ENCODE measurements around the gene COL5A2.

COL5A2 gene

DNA sequence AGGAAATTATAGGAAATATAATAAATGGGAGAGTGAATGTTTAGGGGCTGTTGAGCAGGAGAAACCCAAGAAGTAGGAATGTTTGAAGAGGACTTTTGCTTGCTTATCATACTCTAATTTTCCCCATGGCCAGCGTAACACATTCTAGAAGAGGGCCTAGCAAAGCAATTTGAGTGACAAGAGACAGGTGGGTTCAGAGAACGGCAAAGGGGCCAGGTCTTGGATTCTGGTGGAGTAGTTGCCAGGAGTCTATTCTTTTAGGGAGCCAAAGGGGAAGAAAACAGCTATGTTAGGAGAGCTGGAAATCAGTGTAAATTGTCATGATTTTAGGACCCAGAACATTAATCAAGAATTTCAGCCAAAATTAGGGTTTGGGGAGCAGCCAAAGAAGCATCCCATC lies 96.5 kb downstream of the COL5A2 start:
- H3K27ac ChIP-seq (ENCODE audit: low read depth, low read length) = no peak overlapping the region
- no peak overlapping the region for H3K9ac ChIP-seq (ENCODE audit: low read length)
- H3K9me3 ChIP-seq (ENCODE audit: control insufficient read depth, insufficient read depth, low read depth, low read length) = no peaks in the 10 kb centered on the region
- no peaks in the 10 kb centered on the region for H3K4me1 ChIP-seq (ENCODE audit: control insufficient read depth, insufficient read depth, low read length)
- H3K36me3 ChIP-seq (ENCODE audit: control insufficient read depth, insufficient read depth, low read length) = peaks cover 19% of the 10 kb centered on the region
- H3K4me3 ChIP-seq (ENCODE audit: low read depth, low read length) = no peak overlapping the region
- H3K27me3 ChIP-seq (ENCODE audit: control insufficient read depth, insufficient read depth, low read length) = no peaks in the 10 kb centered on the region

DNA sequence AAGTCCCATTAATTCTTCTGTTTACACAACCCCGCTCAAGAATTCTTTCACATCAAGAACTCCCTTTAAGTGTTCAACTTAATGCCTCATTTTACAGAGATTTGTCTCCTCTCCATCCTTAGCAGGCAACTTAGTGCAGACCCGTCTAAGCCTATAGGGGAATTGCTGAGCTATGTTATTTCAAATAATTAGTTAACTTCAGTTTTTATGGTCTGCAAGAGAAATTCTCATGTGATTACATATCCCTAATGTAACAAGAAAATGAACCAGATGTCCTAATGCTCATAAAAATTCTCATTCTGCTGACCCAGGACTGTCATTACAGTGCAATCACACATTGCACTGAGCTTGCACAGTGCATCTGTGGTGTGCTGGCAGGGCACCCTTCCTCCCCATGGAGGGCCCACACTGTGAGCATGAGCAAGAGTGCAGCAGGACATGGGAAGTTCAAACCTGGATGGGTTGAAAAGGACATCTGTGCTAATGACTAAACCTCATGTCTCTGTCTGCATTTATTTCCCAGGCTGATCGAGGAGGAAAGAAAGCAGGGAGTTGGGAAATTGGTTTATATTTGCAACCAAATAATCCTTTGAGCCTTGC lies 97.1 kb downstream of the COL5A2 start:
- Histone ChIP-seq H3K9ac (ENCODE audit: low read length) (no peak overlapping the region), H3K27ac (ENCODE audit: low read depth, low read length) (no peak overlapping the region), H3K4me3 (ENCODE audit: low read depth, low read length) (no peak overlapping the region), H3K27me3 (ENCODE audit: control insufficient read depth, insufficient read depth, low read length) (no peaks in the 10 kb centered on the region), H3K4me1 (ENCODE audit: control insufficient read depth, insufficient read depth, low read length) (no peaks in the 10 kb centered on the region), H3K9me3 (ENCODE audit: control insufficient read depth, insufficient read depth, low read depth, low read length) (no peaks in the 10 kb centered on the region), H3K36me3 (ENCODE audit: control insufficient read depth, insufficient read depth, low read length) (peaks cover 19% of the 10 kb centered on the region)

DNA sequence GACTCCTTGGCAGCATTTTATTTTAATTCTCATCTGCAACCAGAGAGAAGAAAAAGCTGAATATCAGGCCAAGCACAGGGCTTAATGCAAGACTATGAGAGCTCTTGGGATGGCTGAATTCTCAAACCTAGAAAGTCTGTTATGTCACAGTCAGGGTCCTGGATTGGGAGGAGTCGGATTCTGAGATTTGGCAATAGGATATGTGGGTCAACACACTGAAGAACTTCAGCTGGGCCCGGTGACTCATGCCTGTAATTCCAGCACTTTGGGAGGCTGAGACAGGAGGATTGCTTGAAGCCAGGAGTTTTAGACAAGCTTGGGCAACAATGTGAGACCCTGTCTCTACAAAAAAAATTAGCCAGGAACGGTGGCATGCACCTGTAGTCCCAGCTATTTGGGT lies 103.0 kb downstream of the COL5A2 start:
- no peaks in the 10 kb centered on the region for H3K4me1 ChIP-seq (ENCODE audit: control insufficient read depth, insufficient read depth, low read length)
- H3K9me3 ChIP-seq (ENCODE audit: control insufficient read depth, insufficient read depth, low read depth, low read length) = no peaks in the 10 kb centered on the region
- H3K27ac ChIP-seq (ENCODE audit: low read depth, low read length) = no peak overlapping the region
- no peak overlapping the region for H3K9ac ChIP-seq (ENCODE audit: low read length)
- peaks cover 16% of the 10 kb centered on the region for H3K36me3 ChIP-seq (ENCODE audit: control insufficient read depth, insufficient read depth, low read length)
- no peak overlapping the region for H3K4me3 ChIP-seq (ENCODE audit: low read depth, low read length)
- H3K27me3 ChIP-seq (ENCODE audit: control insufficient read depth, insufficient read depth, low read length) = no peaks in the 10 kb centered on the region

DNA sequence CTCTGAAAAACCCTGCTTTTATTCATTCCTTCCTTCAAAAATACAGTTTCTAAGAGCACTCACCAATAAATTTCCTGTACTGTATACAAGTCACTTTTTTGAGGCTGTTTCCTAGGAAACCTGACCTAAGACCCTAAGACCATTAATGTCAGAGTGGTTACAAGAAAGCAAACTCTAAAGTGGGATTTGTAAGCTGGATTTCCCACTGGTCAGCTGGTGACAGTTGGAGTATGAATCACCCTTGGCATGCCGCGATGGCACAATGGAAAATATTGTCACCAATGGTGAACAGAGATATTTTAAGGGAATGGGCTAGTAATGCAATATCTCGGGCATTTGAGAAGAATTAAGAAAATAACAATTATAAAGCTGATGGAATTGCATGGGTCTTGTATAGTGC lies 103.4 kb downstream of the COL5A2 start:
- Histone ChIP-seq H3K4me1 (ENCODE audit: control insufficient read depth, insufficient read depth, low read length) (no peaks in the 10 kb centered on the region), H3K9me3 (ENCODE audit: control insufficient read depth, insufficient read depth, low read depth, low read length) (no peaks in the 10 kb centered on the region), H3K4me3 (ENCODE audit: low read depth, low read length) (no peak overlapping the region), H3K9ac (ENCODE audit: low read length) (no peak overlapping the region), H3K27me3 (ENCODE audit: control insufficient read depth, insufficient read depth, low read length) (no peaks in the 10 kb centered on the region), H3K36me3 (ENCODE audit: control insufficient read depth, insufficient read depth, low read length) (peaks cover 16% of the 10 kb centered on the region), H3K27ac (ENCODE audit: low read depth, low read length) (no peak overlapping the region)

DNA sequence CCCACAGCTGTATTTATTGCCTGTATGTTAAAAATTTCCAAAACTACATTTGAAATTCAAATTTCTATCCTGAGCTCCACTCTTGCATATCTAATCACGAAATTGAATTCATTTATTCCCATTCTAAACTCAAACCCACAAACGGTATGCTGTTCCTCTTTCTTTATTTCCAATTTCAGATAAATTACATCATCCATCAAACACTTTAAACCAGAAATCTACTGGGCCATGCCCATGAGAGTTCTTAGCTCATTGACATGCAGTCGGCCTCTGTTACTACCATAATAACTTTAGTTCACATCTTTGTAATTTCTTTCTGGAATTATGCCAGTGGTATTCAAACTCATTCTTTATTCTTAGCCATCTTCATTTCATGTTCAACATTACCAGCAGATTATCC lies 105.1 kb downstream of the COL5A2 start:
- Histone ChIP-seq H3K4me1 (ENCODE audit: control insufficient read depth, insufficient read depth, low read length) (no peaks in the 10 kb centered on the region), H3K9ac (ENCODE audit: low read length) (no peak overlapping the region), H3K36me3 (ENCODE audit: control insufficient read depth, insufficient read depth, low read length) (peaks cover 12% of the 10 kb centered on the region; the same call in 1 of the 2 replicates), H3K4me3 (ENCODE audit: low read depth, low read length) (no peak overlapping the region), H3K27ac (ENCODE audit: low read depth, low read length) (no peak overlapping the region), H3K9me3 (ENCODE audit: control insufficient read depth, insufficient read depth, low read depth, low read length) (no peaks in the 10 kb centered on the region), H3K27me3 (ENCODE audit: control insufficient read depth, insufficient read depth, low read length) (no peaks in the 10 kb centered on the region)

DNA sequence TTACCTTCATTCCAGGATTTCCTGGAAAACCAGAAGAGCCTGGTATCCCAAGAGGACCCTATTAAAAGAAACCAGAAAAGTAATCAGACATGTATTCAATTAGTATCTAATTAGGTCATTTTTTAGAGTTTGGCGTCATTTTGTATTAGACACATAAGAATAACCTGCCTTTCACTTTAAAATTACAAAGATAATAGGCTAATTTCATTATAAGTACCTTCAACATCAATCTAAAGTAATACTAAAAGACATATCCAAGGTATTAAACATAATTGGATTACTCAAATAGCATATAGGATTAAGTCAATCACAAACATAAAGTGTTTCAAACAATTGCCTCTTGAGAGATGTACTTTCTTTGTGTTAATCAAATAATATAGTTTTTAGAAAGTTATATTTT lies 107.5 kb downstream of the COL5A2 start:
- no peaks in the 10 kb centered on the region for H3K27me3 ChIP-seq (ENCODE audit: control insufficient read depth, insufficient read depth, low read length)
- no peaks in the 10 kb centered on the region for H3K9me3 ChIP-seq (ENCODE audit: control insufficient read depth, insufficient read depth, low read depth, low read length)
- no peak overlapping the region for H3K4me3 ChIP-seq (ENCODE audit: low read depth, low read length)
- H3K9ac ChIP-seq (ENCODE audit: low read length) = no peak overlapping the region
- H3K27ac ChIP-seq (ENCODE audit: low read depth, low read length) = no peak overlapping the region
- peaks cover 18% of the 10 kb centered on the region; the same call in 1 of the 2 replicates for H3K36me3 ChIP-seq (ENCODE audit: control insufficient read depth, insufficient read depth, low read length)
- H3K4me1 ChIP-seq (ENCODE audit: control insufficient read depth, insufficient read depth, low read length) = no peaks in the 10 kb centered on the region

DNA sequence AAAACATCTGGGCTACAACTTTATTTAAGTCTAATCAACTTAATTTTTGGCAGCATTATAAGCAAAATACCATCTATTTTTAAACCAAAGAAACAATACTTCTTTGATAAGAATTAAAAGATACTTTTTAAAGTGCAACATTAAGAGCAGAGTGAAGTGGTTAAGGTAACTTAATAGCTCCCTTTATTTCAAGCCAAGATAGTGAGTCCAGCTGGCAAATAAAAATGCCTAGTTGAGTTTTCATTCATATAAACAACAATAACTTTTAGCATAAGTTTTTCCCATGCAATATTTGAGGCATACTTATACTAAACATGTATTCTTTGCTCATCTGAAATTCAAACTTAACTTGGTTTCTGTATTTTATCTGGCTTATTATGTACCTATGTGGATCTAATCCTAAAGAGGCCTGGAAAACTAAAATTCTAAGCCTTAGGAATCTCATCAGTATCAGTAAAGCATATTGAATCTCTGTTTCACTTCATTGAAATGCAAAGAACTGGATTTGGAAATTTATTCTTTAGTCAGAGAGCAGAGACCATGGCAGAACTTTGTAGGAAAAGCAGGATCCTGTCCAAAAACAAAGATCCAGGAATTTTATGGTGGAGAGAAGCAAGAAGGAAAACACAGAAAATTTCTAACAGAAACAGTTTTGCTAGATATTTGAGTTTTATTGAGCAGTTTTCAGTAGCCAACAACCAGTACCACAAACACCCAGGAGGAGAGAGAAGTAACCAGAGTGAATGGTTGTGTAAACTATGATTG lies 109.5 kb downstream of the COL5A2 start:
- Histone ChIP-seq H3K4me3 (ENCODE audit: low read depth, low read length) (no peak overlapping the region), H3K27ac (ENCODE audit: low read depth, low read length) (no peak overlapping the region), H3K27me3 (ENCODE audit: control insufficient read depth, insufficient read depth, low read length) (no peaks in the 10 kb centered on the region), H3K9ac (ENCODE audit: low read length) (no peak overlapping the region), H3K36me3 (ENCODE audit: control insufficient read depth, insufficient read depth, low read length) (peaks cover 28% of the 10 kb centered on the region; the same call in 1 of the 2 replicates), H3K9me3 (ENCODE audit: control insufficient read depth, insufficient read depth, low read depth, low read length) (no peaks in the 10 kb centered on the region), H3K4me1 (ENCODE audit: control insufficient read depth, insufficient read depth, low read length) (no peaks in the 10 kb centered on the region)

DNA sequence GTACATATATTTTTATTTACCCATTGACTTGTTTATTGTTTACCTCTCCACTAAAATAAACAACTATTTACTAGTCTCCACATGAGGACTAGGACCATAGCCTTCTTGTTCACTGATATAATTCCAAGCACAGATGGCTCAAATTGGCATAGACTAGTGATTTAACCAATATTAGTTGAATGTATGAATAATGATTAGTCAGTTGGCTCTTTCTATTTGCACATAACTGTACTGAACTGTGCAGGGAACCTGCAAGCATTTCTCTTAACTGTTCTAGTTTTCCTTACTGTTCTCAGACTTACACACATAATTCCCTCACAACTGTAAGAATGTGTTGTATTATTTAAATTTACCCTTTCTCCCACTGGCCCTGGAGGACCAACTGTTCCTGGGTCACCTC lies 113.5 kb downstream of the COL5A2 start:
- Histone ChIP-seq H3K4me3 (ENCODE audit: low read depth, low read length) (no peak overlapping the region), H3K27me3 (ENCODE audit: control insufficient read depth, insufficient read depth, low read length) (no peaks in the 10 kb centered on the region), H3K9me3 (ENCODE audit: control insufficient read depth, insufficient read depth, low read depth, low read length) (no peaks in the 10 kb centered on the region), H3K4me1 (ENCODE audit: control insufficient read depth, insufficient read depth, low read length) (no peaks in the 10 kb centered on the region), H3K36me3 (ENCODE audit: control insufficient read depth, insufficient read depth, low read length) (peaks cover 37% of the 10 kb centered on the region; the same call in 1 of the 2 replicates), H3K9ac (ENCODE audit: low read length) (no peak overlapping the region), H3K27ac (ENCODE audit: low read depth, low read length) (no peak overlapping the region)

DNA sequence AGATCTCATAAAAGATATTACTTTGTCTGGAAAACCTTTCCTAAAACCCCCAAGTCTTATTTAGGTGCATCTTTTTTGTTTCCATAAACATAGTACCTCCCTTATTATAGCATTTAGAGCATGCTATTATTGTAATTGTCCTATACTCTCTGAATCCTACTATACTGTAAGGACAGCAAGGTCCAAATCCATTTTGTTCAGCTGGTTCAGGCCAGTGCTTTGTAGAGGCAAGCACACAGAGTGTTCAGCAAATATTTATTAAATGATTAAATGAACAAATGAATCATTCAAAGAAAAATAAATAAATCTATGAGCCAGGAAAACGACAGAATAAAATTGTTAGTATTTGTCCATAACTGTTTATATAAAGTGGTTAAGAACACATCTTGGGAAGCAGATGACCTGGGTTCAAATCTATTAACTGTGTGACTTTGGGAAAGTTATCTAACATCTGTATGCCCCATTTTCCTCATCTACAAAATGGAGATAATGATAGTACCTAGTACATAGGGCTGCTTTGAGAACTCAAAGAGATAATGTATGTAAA lies 119.4 kb downstream of the COL5A2 start:
- H3K4me3 ChIP-seq (ENCODE audit: low read depth, low read length) = no peak overlapping the region
- H3K27ac ChIP-seq (ENCODE audit: low read depth, low read length) = no peak overlapping the region
- H3K36me3 ChIP-seq (ENCODE audit: control insufficient read depth, insufficient read depth, low read length) = peaks cover 31% of the 10 kb centered on the region; the same call in 1 of the 2 replicates
- no peak overlapping the region for H3K9ac ChIP-seq (ENCODE audit: low read length)
- H3K9me3 ChIP-seq (ENCODE audit: control insufficient read depth, insufficient read depth, low read depth, low read length) = no peaks in the 10 kb centered on the region
- no peaks in the 10 kb centered on the region for H3K27me3 ChIP-seq (ENCODE audit: control insufficient read depth, insufficient read depth, low read length)
- no peaks in the 10 kb centered on the region for H3K4me1 ChIP-seq (ENCODE audit: control insufficient read depth, insufficient read depth, low read length)

DNA sequence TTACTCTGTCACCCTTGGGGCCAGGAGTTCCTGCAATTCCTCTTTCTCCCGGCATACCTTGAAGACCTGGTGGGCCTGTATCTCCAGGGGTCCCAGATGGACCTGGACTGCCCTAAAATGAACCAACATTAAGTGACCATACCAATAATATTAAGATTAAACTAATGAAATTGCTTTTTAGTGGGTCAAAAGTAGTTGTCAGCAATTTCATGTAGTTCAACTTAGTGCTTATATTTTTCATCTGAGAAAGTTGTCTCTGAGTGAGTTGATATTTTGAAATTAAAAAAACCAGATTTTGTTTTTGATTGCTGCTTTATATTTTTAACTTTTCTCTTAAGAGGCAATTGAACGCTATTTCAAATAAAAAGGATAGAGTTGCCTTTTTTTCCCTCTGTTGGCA lies 122.2 kb downstream of the COL5A2 start:
- Histone ChIP-seq H3K9me3 (ENCODE audit: control insufficient read depth, insufficient read depth, low read depth, low read length) (no peaks in the 10 kb centered on the region), H3K4me3 (ENCODE audit: low read depth, low read length) (no peak overlapping the region), H3K36me3 (ENCODE audit: control insufficient read depth, insufficient read depth, low read length) (peaks cover 25% of the 10 kb centered on the region; the same call in 1 of the 2 replicates), H3K27me3 (ENCODE audit: control insufficient read depth, insufficient read depth, low read length) (no peaks in the 10 kb centered on the region), H3K9ac (ENCODE audit: low read length) (no peak overlapping the region), H3K4me1 (ENCODE audit: control insufficient read depth, insufficient read depth, low read length) (no peaks in the 10 kb centered on the region), H3K27ac (ENCODE audit: low read depth, low read length) (no peak overlapping the region)
